ENCODE data around the gene DACH1. TPM values are rescaled to one million over a fixed set of nuclear protein-coding genes. Genes with fewer than 3 reads are reported as not detected.
"Not testable (repeated sequence)": the region's sequence is repeated elsewhere in the genome, so short reads cannot be mapped to it uniquely, and the experiment has no call there.

Gene DACH1
- total and polyA plus RNA-seq, 2 donors from 2014 or later: 5.3 to 10.4 TPM

GRCh38 chr13:71906448-71906847 lies 39.4 kb upstream of the DACH1 start:
- intact Hi-C loops (cut with DNase I): no loop called here
- Histone ChIP-seq H3K4me1 (ENCODE audit: control insufficient read depth in 2 of 3, insufficient read depth in 2 of 3, low read depth in 1 of 3, low read length in 3 of 3) (no peaks in the 10 kb centered on the region), H3K36me3 (ENCODE audit: control insufficient read depth in 2 of 3, insufficient read depth in 3 of 3, low read length in 3 of 3) (no peaks in the 10 kb centered on the region), H3K27me3 (ENCODE audit: control insufficient read depth, insufficient read depth, low read length) (no peaks in the 10 kb centered on the region), H3K9ac (ENCODE audit: low read length in 3 of 3) (no peak overlapping the region), H3K4me3 (ENCODE audit: low read length in 3 of 3) (no peak overlapping the region), H3K9me3 (ENCODE audit: control insufficient read depth in 2 of 3, insufficient read depth in 1 of 3, low read length in 3 of 3) (no peaks in the 10 kb centered on the region), H3K27ac (ENCODE audit: low read depth in 2 of 2, low read length in 2 of 2) (no peak overlapping the region)
- TF ChIP-seq CTCF (IDR thresholded peaks at IDR 0.05; ENCODE audit: borderline replicate concordance, extremely low read depth, insufficient read depth): no peak
- FAIRE-seq: no peak
- no peak for DNase-seq

- H3K36me3 ChIP-seq (ENCODE audit: control insufficient read depth in 2 of 3, insufficient read depth in 3 of 3, low read length in 3 of 3): no peaks in the 10 kb centered on the region
- DNase-seq: no peak
- no peak overlapping the region for H3K27ac ChIP-seq (ENCODE audit: low read depth in 2 of 2, low read length in 2 of 2)
- H3K9me3 ChIP-seq (ENCODE audit: control insufficient read depth in 2 of 3, insufficient read depth in 1 of 3, low read length in 3 of 3): no peaks in the 10 kb centered on the region
- no peaks in the 10 kb centered on the region for H3K4me1 ChIP-seq (ENCODE audit: control insufficient read depth in 2 of 3, insufficient read depth in 2 of 3, low read depth in 1 of 3, low read length in 3 of 3)
- FAIRE-seq: no peak
- H3K4me3 ChIP-seq (ENCODE audit: low read length in 3 of 3): no peak overlapping the region
- intact Hi-C loops (cut with DNase I): no loop called here
- no peak for TF ChIP-seq CTCF (IDR thresholded peaks at IDR 0.05; ENCODE audit: borderline replicate concordance, extremely low read depth, insufficient read depth)
- H3K9ac ChIP-seq (ENCODE audit: low read length in 3 of 3): no peak overlapping the region
- no peaks in the 10 kb centered on the region for H3K27me3 ChIP-seq (ENCODE audit: control insufficient read depth, insufficient read depth, low read length)
Observed at GRCh38 chr13:71902676-71903075, 35.7 kb upstream of the DACH1 start.

- H3K36me3 ChIP-seq (ENCODE audit: control insufficient read depth in 2 of 3, insufficient read depth in 3 of 3, low read length in 3 of 3); H3K27me3 ChIP-seq (ENCODE audit: control insufficient read depth, insufficient read depth, low read length); DNase-seq; H3K4me3 ChIP-seq (ENCODE audit: low read length in 3 of 3); H3K9ac ChIP-seq (ENCODE audit: low read length in 3 of 3); H3K27ac ChIP-seq (ENCODE audit: low read depth in 2 of 2, low read length in 2 of 2); FAIRE-seq; intact Hi-C loops (cut with DNase I); H3K4me1 ChIP-seq (ENCODE audit: control insufficient read depth in 2 of 3, insufficient read depth in 2 of 3, low read depth in 1 of 3, low read length in 3 of 3); H3K9me3 ChIP-seq (ENCODE audit: control insufficient read depth in 2 of 3, insufficient read depth in 1 of 3, low read length in 3 of 3): not testable (repeated sequence)
Observed at GRCh38 chr13:71893506-71893905, 26.5 kb upstream of the DACH1 start.

GRCh38 chr13:71886880-71887279 lies 19.9 kb upstream of the DACH1 start:
- no peaks in the 10 kb centered on the region for H3K4me1 ChIP-seq (ENCODE audit: control insufficient read depth in 2 of 3, insufficient read depth in 2 of 3, low read depth in 1 of 3, low read length in 3 of 3)
- H3K27me3 ChIP-seq (ENCODE audit: control insufficient read depth, insufficient read depth, low read length): no peaks in the 10 kb centered on the region
- intact Hi-C loops (cut with DNase I): no loop called here
- H3K9ac ChIP-seq (ENCODE audit: low read length in 3 of 3): no peak overlapping the region
- no peak for DNase-seq
- FAIRE-seq: no peak
- no peak for TF ChIP-seq CTCF (IDR thresholded peaks at IDR 0.05; ENCODE audit: borderline replicate concordance, extremely low read depth, insufficient read depth)
- no peaks in the 10 kb centered on the region for H3K36me3 ChIP-seq (ENCODE audit: control insufficient read depth in 2 of 3, insufficient read depth in 3 of 3, low read length in 3 of 3)
- peaks cover 0 to 3% (median 0%) of the 10 kb centered on the region in 3 donors for H3K9me3 ChIP-seq (ENCODE audit: control insufficient read depth in 2 of 3, insufficient read depth in 1 of 3, low read length in 3 of 3)
- H3K27ac ChIP-seq (ENCODE audit: low read depth in 2 of 2, low read length in 2 of 2): no peak overlapping the region
- no peak overlapping the region for H3K4me3 ChIP-seq (ENCODE audit: low read length in 3 of 3)
